Glutamatergic neuron (in vitro differentiated cells): ENCODE measurements around the gene SLCO3A1. TPM values are rescaled to one million over a fixed set of nuclear protein-coding genes. Genes with fewer than 3 reads are reported as not detected.

Source experiments
- DNase-seq: peaks from one replicate; pipeline ENCODE4 v3.0.0; 2022
- H3K27ac Mint-ChIP-seq: one replicate; pipeline ENCODE4 v1.8.0; 2020; ENCODE audit warnings: mild to moderate bottlenecking, mixed read lengths, inconsistent platforms; ENCODE audit not compliant: unreplicated experiment
- H3K27me3 Mint-ChIP-seq: one replicate; pipeline ENCODE4 v1.8.0; 2020; ENCODE audit warnings: mild to moderate bottlenecking, moderate library complexity, mixed read lengths, inconsistent platforms; ENCODE audit not compliant: unreplicated experiment
- H3K36me3 Mint-ChIP-seq: one replicate; pipeline ENCODE4 v1.8.0; 2020; ENCODE audit warnings: mild to moderate bottlenecking, mixed read lengths, inconsistent platforms; ENCODE audit not compliant: unreplicated experiment
- H3K4me1 Mint-ChIP-seq: one replicate; pipeline ENCODE4 v1.8.0; 2020; ENCODE audit warnings: mild to moderate bottlenecking, low read depth, mixed read lengths, inconsistent platforms; ENCODE audit not compliant: unreplicated experiment
- H3K4me3 Mint-ChIP-seq: one replicate; pipeline ENCODE4 v1.8.0; 2020; ENCODE audit warnings: mild to moderate bottlenecking, mixed read lengths, inconsistent platforms; ENCODE audit not compliant: unreplicated experiment
- H3K9me3 Mint-ChIP-seq: one replicate; pipeline ENCODE4 v1.8.0; 2020; ENCODE audit warnings: mild to moderate bottlenecking, moderate library complexity, mixed read lengths, inconsistent platforms; ENCODE audit not compliant: unreplicated experiment
- total RNA-seq: library from RNA; stranded (reverse); fragmentation: NEBNext Ultra II Directional; extraction: Animal tissue kit (Norgen Biotek cat#: 25700); gene quantifications from one replicate; pipeline ENCODE4 v1.2.1, GENCODE V29; 2021; ENCODE audit not compliant: unreplicated experiment
- TF ChIP-seq, protein P1 (sequence below): fragments of 200-600 bp; sonication (generic); IDR thresholded peaks from one replicate; pipeline ENCODE4 v1.5.0; 2021; ENCODE audit not compliant: partially characterized antibody, unreplicated experiment

SLCO3A1 gene
- total RNA-seq, 1 donor from 2014 or later = 27.9 TPM

DNA sequence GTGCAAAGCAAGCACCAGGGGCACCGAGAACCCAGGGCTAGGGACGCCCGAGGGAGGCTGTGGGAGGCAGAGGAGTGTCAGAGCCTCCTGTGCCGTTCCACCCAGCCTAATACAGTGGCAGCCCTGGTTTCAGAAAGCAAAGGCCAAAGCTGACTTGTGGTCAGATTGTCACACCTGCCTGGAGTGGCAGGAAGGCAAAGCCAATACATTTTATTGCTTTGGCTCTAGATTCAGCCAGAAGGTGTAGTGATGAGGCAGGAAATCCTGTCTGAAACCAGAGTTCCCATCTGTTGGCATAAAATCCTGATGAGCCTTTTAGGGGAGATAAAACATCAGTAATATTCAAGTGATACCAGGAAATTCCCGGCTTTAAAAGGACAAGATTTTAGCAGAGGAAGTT lies 168.3 kb downstream of the SLCO3A1 start:
- Mint-ChIP-seq H3K27ac (no peak overlapping the region), H3K4me3 (no peak overlapping the region), H3K27me3 (peaks cover 5% of the 10 kb centered on the region), H3K36me3 (peaks cover 12% of the 10 kb centered on the region), H3K9me3 (peaks cover 7% of the 10 kb centered on the region), H3K4me1 (peaks cover 33% of the 10 kb centered on the region)
- DNase-seq = no peak
- TF ChIP-seq, protein P1, sequence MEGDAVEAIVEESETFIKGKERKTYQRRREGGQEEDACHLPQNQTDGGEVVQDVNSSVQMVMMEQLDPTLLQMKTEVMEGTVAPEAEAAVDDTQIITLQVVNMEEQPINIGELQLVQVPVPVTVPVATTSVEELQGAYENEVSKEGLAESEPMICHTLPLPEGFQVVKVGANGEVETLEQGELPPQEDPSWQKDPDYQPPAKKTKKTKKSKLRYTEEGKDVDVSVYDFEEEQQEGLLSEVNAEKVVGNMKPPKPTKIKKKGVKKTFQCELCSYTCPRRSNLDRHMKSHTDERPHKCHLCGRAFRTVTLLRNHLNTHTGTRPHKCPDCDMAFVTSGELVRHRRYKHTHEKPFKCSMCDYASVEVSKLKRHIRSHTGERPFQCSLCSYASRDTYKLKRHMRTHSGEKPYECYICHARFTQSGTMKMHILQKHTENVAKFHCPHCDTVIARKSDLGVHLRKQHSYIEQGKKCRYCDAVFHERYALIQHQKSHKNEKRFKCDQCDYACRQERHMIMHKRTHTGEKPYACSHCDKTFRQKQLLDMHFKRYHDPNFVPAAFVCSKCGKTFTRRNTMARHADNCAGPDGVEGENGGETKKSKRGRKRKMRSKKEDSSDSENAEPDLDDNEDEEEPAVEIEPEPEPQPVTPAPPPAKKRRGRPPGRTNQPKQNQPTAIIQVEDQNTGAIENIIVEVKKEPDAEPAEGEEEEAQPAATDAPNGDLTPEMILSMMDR = no peak

DNA sequence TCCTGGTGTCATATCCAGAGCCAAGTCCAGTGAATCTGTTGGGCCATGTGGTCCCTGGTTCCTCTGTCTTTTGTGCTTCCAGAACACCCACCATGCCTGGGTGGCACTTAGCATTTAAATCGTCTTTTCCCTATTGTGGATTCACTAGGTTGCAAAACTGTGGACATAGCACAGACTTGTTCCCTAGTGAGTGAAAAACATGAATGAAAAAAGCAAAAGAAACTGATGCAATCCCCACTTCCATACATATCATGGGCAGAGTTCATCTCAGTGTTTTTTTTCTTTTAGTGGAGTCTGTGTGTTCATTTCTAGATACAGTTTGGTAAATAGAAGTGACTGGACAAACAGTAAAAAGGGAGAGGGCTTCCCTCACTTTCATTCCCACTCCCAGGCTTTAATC lies 170.5 kb downstream of the SLCO3A1 start:
- Mint-ChIP-seq H3K27ac (no peak overlapping the region), H3K4me1 (peaks cover 48% of the 10 kb centered on the region), H3K9me3 (peaks cover 2% of the 10 kb centered on the region), H3K4me3 (no peak overlapping the region), H3K36me3 (no peaks in the 10 kb centered on the region), H3K27me3 (peaks cover 4% of the 10 kb centered on the region)
- TF ChIP-seq, protein P1 = no peak
- DNase-seq = no peak

DNA sequence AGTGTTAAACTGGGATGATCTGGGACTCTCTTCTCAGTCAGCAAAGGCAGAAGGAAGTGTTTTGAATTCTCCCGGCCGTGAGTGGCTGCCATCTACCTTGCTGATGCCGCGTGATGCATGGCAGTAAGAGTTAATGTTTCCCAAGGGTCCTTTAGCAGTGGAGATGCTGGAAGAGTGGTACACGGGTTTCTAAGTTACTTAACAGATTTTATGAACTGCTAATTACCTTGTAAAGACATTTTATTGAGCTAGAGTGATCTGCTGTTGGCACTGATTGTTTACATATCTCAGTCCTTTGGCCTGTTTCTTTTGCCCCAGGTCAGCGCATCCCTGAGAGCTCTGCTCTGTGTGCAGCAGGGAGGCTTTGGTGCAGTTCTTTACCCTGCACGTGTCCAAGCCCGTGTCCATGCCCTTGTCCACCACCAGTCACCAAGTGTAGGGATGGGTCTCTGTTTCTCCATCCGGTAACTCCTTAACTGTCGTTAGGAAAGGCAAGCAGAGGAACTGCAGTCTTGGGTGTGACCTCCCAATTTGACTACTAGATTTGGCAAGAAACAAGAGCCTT lies 172.3 kb downstream of the SLCO3A1 start:
- H3K9me3 Mint-ChIP-seq = peaks cover 2% of the 10 kb centered on the region
- TF ChIP-seq, protein P1 = no peak
- peaks cover 57% of the 10 kb centered on the region for H3K4me1 Mint-ChIP-seq
- H3K27me3 Mint-ChIP-seq = peaks cover 4% of the 10 kb centered on the region
- H3K4me3 Mint-ChIP-seq = peak overlapping the region; percentile 12
- H3K36me3 Mint-ChIP-seq = no peaks in the 10 kb centered on the region
- H3K27ac Mint-ChIP-seq = no peak overlapping the region
- no peak for DNase-seq

DNA sequence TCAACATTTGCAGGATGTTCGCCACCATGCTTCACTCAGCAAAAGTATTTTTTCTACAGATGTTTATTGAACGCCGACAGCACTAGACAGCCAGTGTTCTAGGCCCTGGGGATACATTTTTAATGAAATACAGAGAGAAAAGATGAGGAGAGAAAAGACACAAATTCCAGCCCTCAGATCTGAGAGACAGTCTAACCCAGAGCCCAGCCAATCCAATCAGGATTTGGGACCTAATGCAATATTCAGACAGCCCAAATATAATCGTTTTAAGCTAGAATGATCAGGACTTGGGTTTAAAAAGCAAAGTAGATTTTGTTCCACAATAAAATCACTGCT lies 174.8 kb downstream of the SLCO3A1 start:
- TF ChIP-seq, protein P1 = no peak
- DNase-seq = no peak
- H3K9me3 Mint-ChIP-seq = peaks cover 3% of the 10 kb centered on the region
- no peak overlapping the region for H3K4me3 Mint-ChIP-seq
- H3K27ac Mint-ChIP-seq = no peak overlapping the region
- H3K36me3 Mint-ChIP-seq = no peaks in the 10 kb centered on the region
- peaks cover 8% of the 10 kb centered on the region for H3K27me3 Mint-ChIP-seq
- peaks cover 55% of the 10 kb centered on the region for H3K4me1 Mint-ChIP-seq

DNA sequence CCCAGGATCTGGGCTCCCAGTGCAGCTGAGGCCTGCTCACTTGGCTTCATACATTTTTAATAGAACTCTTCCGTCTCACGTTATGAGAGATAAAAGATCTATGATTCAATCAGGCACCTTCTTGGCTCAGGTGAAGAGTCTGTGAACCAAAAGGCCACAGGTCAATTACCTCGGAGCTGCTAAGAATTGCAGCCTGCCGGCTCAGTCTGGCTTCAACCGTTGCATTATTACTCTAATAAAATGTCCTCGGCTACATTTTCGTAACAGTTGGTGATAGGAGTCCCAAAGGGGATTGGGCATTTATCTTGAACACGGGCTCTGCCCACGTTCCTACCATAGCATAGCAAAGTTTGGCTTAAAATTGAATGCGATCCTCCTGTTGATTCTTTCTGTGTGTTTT lies 176.3 kb downstream of the SLCO3A1 start:
- Mint-ChIP-seq H3K36me3 (no peaks in the 10 kb centered on the region), H3K4me3 (no peak overlapping the region), H3K27me3 (peaks cover 7% of the 10 kb centered on the region), H3K9me3 (peaks cover 4% of the 10 kb centered on the region), H3K4me1 (peaks cover 51% of the 10 kb centered on the region), H3K27ac (no peak overlapping the region)
- TF ChIP-seq, protein P1 = no peak
- DNase-seq = no peak
